Measurements from ENCODE around the gene ATAT1.
"Not testable (repeated sequence)": the region's sequence is repeated elsewhere in the genome, so short reads cannot be mapped to it uniquely, and the experiment has no call there.

Gene ATAT1

DNA sequence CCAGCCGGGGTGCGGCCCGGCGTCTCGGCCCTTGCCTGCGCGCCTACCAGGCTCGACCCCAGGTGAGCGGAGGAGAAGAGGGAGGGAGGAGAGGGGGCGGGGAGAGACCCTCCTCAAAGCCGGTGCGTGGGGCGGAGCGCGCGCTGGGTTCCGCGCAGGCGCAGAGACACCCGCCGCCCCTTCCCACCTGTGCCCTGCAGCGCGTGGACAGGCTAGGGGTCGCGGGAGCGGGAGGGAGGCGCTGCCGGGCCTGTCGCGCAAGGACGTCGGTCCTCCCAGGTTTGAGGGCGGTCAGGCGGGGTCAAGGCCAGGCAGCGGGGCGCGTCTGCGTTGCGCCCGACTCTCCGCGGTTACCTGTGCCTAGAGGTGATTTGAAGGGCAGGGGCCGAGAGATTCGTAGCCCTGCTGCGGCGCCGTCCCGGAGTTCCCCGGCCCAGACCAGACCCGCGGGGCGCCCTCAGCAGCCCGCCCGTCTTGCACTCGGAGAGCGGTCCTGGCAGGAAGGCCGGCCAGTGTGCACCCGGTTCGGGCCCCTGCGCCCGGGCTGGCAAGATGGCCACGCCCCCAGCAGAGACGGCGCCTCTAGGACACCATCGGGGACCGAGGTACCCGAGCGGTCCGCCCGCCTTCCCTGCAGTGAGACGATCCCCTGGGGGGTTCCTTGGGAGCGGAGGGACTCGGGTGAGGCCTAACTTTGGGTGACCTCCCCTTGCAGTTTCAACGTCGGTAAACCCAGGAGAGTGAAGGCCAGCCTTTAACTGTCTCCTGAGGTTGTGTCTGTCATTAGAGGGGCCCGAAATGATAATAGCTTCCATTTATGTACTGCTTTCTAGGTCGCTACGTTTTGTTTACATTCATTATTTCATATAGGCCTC is 20.8 kb downstream of the ATAT1 start:
- TF ChIP-seq CTCF (IDR thresholded peaks at IDR 0.05; ENCODE audit: control insufficient read depth, extremely low read depth, insufficient read depth), result no peak
- DNase-seq (ENCODE audit: low read depth), result no peak
- H3K4me3 ChIP-seq (ENCODE audit: low read depth, low read length), result peak overlapping the region; percentile 95

DNA sequence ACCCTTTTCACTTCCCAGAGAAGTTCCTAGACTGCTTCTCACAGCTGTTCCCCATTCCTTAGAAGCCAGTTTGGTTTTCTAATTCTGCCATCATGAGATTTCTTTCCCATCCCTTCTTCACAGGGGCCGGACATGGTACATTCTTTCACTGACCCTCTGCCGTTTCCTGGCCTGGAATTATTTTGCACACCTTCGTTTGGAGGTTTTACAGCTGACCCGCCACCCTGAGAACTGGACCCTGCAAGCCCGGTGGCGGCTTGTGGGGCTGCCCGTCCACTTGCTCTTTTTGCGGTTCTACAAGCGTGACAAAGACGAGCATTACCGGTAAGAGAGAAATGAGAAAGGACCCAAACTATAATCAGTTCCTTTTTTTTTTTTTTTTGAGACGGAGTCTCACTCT is 24.5 kb downstream of the ATAT1 start:
- DNase-seq (ENCODE audit: low read depth), result no peak
- H3K4me3 ChIP-seq (ENCODE audit: low read depth, low read length), result no peak overlapping the region
- no peak for TF ChIP-seq CTCF (IDR thresholded peaks at IDR 0.05; ENCODE audit: control insufficient read depth, extremely low read depth, insufficient read depth)

DNA sequence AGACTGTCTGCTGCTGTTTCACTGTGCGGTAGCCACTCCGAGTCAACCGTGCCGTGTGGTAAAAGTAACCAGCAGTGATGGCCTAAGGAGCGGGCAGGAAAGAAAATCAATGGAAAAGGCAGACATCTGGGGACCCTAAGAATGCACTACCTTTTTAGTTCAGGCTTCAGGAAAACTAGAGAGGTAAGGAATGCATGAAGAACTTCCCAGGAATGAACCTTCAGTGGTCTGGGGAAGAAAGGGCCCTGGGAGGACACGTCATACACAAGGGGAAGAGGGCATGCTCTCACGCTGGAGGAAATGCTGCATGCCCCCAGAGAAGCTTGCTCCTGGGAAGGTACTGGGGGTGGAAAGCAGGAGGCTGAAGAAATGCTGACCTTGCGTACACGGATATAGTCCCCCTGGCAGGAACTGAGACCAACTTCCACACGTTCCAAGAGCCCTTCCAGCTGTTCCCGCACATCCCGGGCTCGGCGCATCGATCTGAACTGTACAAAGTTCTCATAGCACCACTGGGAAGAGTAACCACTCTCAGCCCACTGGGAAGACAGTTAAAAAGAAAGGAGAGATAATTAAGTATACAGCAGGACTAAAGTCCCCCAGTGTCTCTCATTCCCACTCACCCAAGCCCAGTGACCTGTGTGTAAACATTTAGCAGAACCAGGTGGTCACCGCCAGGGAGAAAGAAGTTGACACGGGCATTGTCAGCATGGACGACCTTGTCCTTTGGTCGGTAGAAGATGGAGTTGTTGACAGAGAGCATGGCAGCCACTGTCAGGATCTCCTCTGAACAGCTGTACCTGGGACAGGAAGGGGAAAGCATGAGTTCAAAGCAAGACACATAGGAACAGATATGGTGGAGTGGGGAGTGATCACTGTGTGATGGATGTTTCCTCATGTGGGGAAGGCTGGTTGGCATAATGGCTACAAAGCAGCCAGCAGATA is 28.4 kb downstream of the ATAT1 start:
- no peak for TF ChIP-seq CTCF (IDR thresholded peaks at IDR 0.05; ENCODE audit: control insufficient read depth, extremely low read depth, insufficient read depth)
- H3K4me3 ChIP-seq (ENCODE audit: low read depth, low read length), result no peak overlapping the region
- no peak for DNase-seq (ENCODE audit: low read depth)

DNA sequence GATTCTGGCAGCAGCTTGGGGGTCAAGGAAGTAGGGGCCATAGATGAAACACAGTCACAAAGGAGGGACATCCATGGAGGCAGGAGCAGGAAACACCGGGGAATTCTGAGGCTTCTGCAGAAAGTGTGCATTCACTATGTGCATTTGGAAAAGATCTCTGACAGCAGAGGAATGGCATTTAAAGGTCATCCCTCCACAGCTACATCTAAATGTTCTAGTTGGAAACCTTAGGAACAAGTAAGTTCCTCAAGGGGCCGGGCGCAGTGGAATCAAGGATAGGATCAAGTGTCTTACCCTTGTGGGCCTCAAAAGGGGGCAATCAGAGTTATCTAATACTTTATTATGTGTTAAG is 29.0 kb downstream of the ATAT1 start:
- TF ChIP-seq CTCF (IDR thresholded peaks at IDR 0.05; ENCODE audit: control insufficient read depth, extremely low read depth, insufficient read depth), result no peak
- no peak overlapping the region for H3K4me3 ChIP-seq (ENCODE audit: low read depth, low read length)
- DNase-seq (ENCODE audit: low read depth), result no peak

DNA sequence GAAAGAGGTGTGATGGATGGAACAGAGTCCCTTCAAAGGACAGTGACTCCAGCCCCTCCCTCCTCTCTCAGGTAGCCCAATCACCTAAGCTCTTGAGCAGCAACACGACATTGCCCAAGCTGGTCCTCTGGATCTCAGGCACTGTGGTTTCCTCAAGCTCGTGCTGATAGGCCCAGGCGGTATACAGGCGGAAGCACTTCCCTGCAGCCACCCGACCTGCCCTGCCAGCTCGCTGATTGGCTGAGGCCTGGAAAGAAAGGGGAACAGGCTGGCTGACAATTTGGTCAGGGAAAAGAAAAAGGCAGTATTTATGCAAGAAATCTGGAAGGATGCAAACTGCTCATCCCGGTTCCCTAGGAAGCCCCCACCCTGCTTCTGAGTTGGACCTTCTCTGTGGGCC is 29.8 kb downstream of the ATAT1 start:
- H3K4me3 ChIP-seq (ENCODE audit: low read depth, low read length), result no peak overlapping the region
- no peak for DNase-seq (ENCODE audit: low read depth)
- no peak for TF ChIP-seq CTCF (IDR thresholded peaks at IDR 0.05; ENCODE audit: control insufficient read depth, extremely low read depth, insufficient read depth)

- H3K4me3 ChIP-seq (ENCODE audit: low read depth, low read length), result no peak overlapping the region
- no peak for TF ChIP-seq CTCF (IDR thresholded peaks at IDR 0.05; ENCODE audit: control insufficient read depth, extremely low read depth, insufficient read depth)
- DNase-seq (ENCODE audit: low read depth), result no peak
Observed at GRCh38 chr6:30657454-30657853, 30.8 kb downstream of the ATAT1 start.

- not testable (repeated sequence) for H3K4me3 ChIP-seq (ENCODE audit: low read depth, low read length); DNase-seq (ENCODE audit: low read depth)
Observed at GRCh38 chr6:30657922-30658321, 31.2 kb downstream of the ATAT1 start.

All from LNCaP clone FGC (cell line).